Thyroid gland (tissue), 4 donors: ENCODE data around the gene NAA50. TPM values are rescaled to one million over a fixed set of nuclear protein-coding genes. Genes with fewer than 3 reads are reported as not detected.

ENCODE experiments used
- DNase-seq, 2 donors: peaks; one replicate each; pipeline ENCODE4 v3.0.0-alpha.2; 2019
- H3K27ac ChIP-seq, 3 donors: fragments of 200-600 bp; sonication (generic); 1 replicate in 2 of 3; 2 replicates in 1 of 3; pipeline ENCODE4 v1.5.1; 2016 to 2019; ENCODE audit warnings: mild to moderate bottlenecking in 1 of 3, moderate library complexity in 1 of 3
- H3K27me3 ChIP-seq: fragments of 200-600 bp; sonication (generic); one replicate; pipeline ENCODE4 v1.5.1; 2019
- H3K36me3 ChIP-seq, 2 donors: fragments of 200-600 bp; sonication (generic); one replicate each; pipeline ENCODE4 v1.5.1; 2016 to 2019
- H3K4me1 ChIP-seq, 2 donors: fragments of 200-600 bp; sonication (generic); one replicate each; pipeline ENCODE4 v1.5.1; 2017 to 2019
- H3K4me3 ChIP-seq, 3 donors: fragments of 200-600 bp; sonication (generic); replicated peaks in 1 of 3; 1 replicate in 2 of 3; 2 replicates in 1 of 3; pipeline ENCODE4 v1.5.1; 2016; ENCODE audit warnings: mild to moderate bottlenecking in 1 of 3
- H3K9me3 ChIP-seq: fragments of 200-600 bp; sonication (generic); one replicate; pipeline ENCODE4 v1.5.1; 2017
- CTCF ChIP-seq, 6 experiments: fragments of 200-600 bp in 3 of 6; fragments of 450-650 bp in 3 of 6; sonication (generic) in 3 of 6; IDR thresholded peaks; one replicate each; pipeline ENCODE4 v1.5.1; 2016 to 2019; ENCODE audit warnings: antibody characterized with exemption in 6 of 6, mild to moderate bottlenecking in 2 of 6, inconsistent platforms in 1 of 6, moderate library complexity in 1 of 6
- POLR2A ChIP-seq, 2 donors: fragments of 450-650 bp; IDR thresholded peaks; one replicate each; pipeline ENCODE4 v1.6.1; 2017; ENCODE audit warnings: antibody characterized with exemption in 2 of 2, mild to moderate bottlenecking in 2 of 2, moderate library complexity in 1 of 2
- WGBS, 2 donors: methylation state at CpG; one replicate each; pipeline ENCODE4 v1.1.5; 2017; 5-methylcytosine and 5-hydroxymethylcytosine counted together
- intact Hi-C: fragments of 100-400 bp; cut with DNase I; formaldehyde crosslinking; loops from one replicate; pipeline ENCODE4 v1.15.1; 2023
- total RNA-seq, 4 donors: library from RNA; depleted of rRNA; stranded (reverse); fragments of >200 nt; gene quantifications; one replicate each; pipeline ENCODE4 v1.2.3, GENCODE V29; 2016

Gene NAA50
- total RNA-seq, 4 donors from 2014 or later = 110 to 133 (median 119) TPM

- no peak overlapping the region for H3K4me3 ChIP-seq
- no peaks in the 10 kb centered on the region for H3K27me3 ChIP-seq
- no peak for TF ChIP-seq CTCF (IDR thresholded peaks at IDR 0.05)
- no peak for TF ChIP-seq POLR2A (IDR thresholded peaks at IDR 0.05)
- no peak for DNase-seq
- H3K9me3 ChIP-seq = no peaks in the 10 kb centered on the region
- H3K4me1 ChIP-seq = no peaks in the 10 kb centered on the region
- no peak overlapping the region for H3K27ac ChIP-seq
- H3K36me3 ChIP-seq = peaks cover 7 to 20% of the 10 kb centered on the region in 2 donors
- intact Hi-C loops = no loop called here
Observed at GRCh38 chr3:113783463-113783862, 37.4 kb upstream of the NAA50 start.

- H3K9me3 ChIP-seq = no peaks in the 10 kb centered on the region
- 78 to 89% methylated on average over 3 of the region's 3 CpGs for WGBS, 2 donors
- DNase-seq = no peak
- no peak overlapping the region for H3K27ac ChIP-seq
- no peaks in the 10 kb centered on the region for H3K27me3 ChIP-seq
- intact Hi-C loops = no loop called here
- H3K4me3 ChIP-seq = no peak overlapping the region
- no peaks in the 10 kb centered on the region for H3K36me3 ChIP-seq
- TF ChIP-seq POLR2A (IDR thresholded peaks at IDR 0.05) (no peak), CTCF (IDR thresholded peaks at IDR 0.05) (no peak)
- peaks cover 9 to 11% of the 10 kb centered on the region in 2 donors for H3K4me1 ChIP-seq
Observed at GRCh38 chr3:113776564-113776963, 30.5 kb upstream of the NAA50 start.

GRCh38 chr3:113775516-113775915 lies 29.5 kb upstream of the NAA50 start:
- H3K27ac ChIP-seq = no peak overlapping the region
- H3K4me3 ChIP-seq = no peak overlapping the region
- H3K4me1 ChIP-seq = peaks cover 9 to 11% of the 10 kb centered on the region in 2 donors
- no peak for DNase-seq
- H3K9me3 ChIP-seq = no peaks in the 10 kb centered on the region
- H3K27me3 ChIP-seq = no peaks in the 10 kb centered on the region
- H3K36me3 ChIP-seq = no peaks in the 10 kb centered on the region
- TF ChIP-seq POLR2A (IDR thresholded peaks at IDR 0.05) (no peak), CTCF (IDR thresholded peaks at IDR 0.05) (no peak)
- intact Hi-C loops = no loop called here
- WGBS, 2 donors = 100% methylated on average over 1 of the region's 1 CpG

GRCh38 chr3:113773381-113773780 lies 27.3 kb upstream of the NAA50 start:
- no peak overlapping the region for H3K27ac ChIP-seq
- peaks cover 9 to 11% of the 10 kb centered on the region in 2 donors for H3K4me1 ChIP-seq
- H3K27me3 ChIP-seq = no peaks in the 10 kb centered on the region
- no peak for TF ChIP-seq POLR2A (IDR thresholded peaks at IDR 0.05)
- no peak for TF ChIP-seq CTCF (IDR thresholded peaks at IDR 0.05)
- no peak for DNase-seq
- no peak overlapping the region for H3K4me3 ChIP-seq
- intact Hi-C loops = no loop called here
- H3K9me3 ChIP-seq = no peaks in the 10 kb centered on the region
- 89 to 90% methylated on average over 3 of the region's 3 CpGs for WGBS, 2 donors
- no peaks in the 10 kb centered on the region for H3K36me3 ChIP-seq

GRCh38 chr3:113771993-113772392 lies 25.9 kb upstream of the NAA50 start:
- Histone ChIP-seq H3K27ac (no peak overlapping the region), H3K27me3 (no peaks in the 10 kb centered on the region), H3K4me3 (no peak overlapping the region), H3K36me3 (no peaks in the 10 kb centered on the region), H3K9me3 (no peaks in the 10 kb centered on the region), H3K4me1 (peaks cover 9 to 11% of the 10 kb centered on the region in 2 donors)
- no peak for DNase-seq
- intact Hi-C loops = no loop called here
- TF ChIP-seq CTCF (IDR thresholded peaks at IDR 0.05) = no peak
